Stimulated activated CD8-positive, alpha-beta memory T cell treated with anti-CD3 and anti-CD28 coated beads, Interleukin-7, amount 100 ng/mL, for 24 hours (primary cell): ENCODE data around the gene RPS15A.
"Not testable (repeated sequence)": the region's sequence is repeated elsewhere in the genome, so short reads cannot be mapped to it uniquely, and the experiment has no call there.

Experiments used
- DNase-seq: peaks from one replicate; pipeline ENCODE4 v3.0.0-alpha.2; 2020; ENCODE audit warnings: low read depth

Gene RPS15A

GRCh38 chr16:18742870-18743269 lies 47.3 kb downstream of the RPS15A start:
- not testable (repeated sequence) for DNase-seq

- DNase-seq, result not testable (repeated sequence)
Observed at GRCh38 chr16:18740027-18740426, 50.1 kb downstream of the RPS15A start.

DNA sequence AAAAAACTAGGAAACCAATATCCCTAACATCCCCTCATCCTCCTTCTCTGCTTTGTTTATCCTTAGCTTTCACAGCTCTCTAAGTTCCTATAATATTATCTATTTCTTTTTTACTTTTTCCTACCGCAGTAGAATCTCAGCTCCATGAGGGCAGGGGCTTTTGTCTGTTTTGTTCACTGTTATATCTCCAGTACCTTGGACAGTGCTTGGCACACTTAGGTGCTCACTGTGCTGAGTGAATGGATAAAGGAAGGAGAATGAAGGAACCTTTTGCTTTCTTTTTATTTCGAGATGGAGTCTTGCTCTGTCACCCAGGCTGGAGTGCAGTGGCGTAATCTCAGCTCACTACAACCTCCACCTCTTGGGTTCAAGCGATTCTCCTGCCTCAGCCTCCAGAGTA lies 51.4 kb downstream of the RPS15A start:
- DNase-seq, result not testable (repeated sequence)

- DNase-seq, result not testable (repeated sequence)
Observed at GRCh38 chr16:18734279-18734678, 55.9 kb downstream of the RPS15A start.
